HUDEP-2 (cell line): ENCODE data around the gene ABCD1.
"Not testable (repeated sequence)": the region's sequence is repeated elsewhere in the genome, so short reads cannot be mapped to it uniquely, and the experiment has no call there.

Source experiments
- DNase-seq, 76 experiments: peaks; one replicate each; lab custom pipeline; 2025; ENCODE audit not compliant: unreplicated experiment in 76 of 76; lab: John Stamatoyannopoulos, UW

Gene ABCD1

GRCh38 chrX:153731117-153731844, 6.6 kb downstream of the ABCD1 start:
- no peak for DNase-seq

DNA sequence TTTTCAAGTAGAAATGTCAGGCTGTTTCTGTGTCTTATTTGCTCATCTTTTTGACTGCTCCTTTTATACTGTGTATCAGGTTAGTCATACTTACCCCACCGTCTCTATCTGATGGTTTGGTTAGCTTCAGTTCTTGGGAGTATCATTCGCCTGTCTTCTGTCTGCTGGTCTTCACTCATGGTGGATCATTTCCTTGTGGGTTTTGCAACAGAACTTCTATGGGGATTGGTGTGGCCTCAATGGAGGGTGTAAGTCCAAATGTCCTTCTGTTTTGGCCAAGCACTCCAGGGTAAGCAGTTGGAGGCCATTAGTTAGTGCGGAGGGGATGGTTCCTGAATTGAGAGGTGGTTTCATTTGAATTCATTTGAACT, 7.2 kb downstream of the ABCD1 start:
- no peak for DNase-seq

DNA sequence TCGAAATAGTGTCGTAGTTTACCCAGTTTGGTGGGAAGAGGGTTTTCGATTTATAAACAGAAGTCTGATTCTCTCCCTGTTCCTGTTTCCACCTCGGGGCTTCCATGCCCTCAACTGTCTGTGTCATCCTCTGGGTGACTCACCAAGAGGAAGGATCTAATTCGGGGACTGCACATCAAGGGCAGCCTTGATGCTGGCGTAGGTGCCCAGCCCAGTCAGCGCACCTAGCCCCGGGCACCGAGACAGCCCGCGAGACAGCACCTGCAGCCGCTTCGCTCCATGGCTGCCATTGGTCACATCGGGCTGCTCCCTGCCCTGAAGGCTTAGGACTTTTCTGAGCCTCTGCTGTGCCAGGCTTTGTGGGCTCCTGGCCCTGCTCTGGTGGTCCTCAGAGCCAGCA, 7.7 kb downstream of the ABCD1 start:
- no peak for DNase-seq

DNA sequence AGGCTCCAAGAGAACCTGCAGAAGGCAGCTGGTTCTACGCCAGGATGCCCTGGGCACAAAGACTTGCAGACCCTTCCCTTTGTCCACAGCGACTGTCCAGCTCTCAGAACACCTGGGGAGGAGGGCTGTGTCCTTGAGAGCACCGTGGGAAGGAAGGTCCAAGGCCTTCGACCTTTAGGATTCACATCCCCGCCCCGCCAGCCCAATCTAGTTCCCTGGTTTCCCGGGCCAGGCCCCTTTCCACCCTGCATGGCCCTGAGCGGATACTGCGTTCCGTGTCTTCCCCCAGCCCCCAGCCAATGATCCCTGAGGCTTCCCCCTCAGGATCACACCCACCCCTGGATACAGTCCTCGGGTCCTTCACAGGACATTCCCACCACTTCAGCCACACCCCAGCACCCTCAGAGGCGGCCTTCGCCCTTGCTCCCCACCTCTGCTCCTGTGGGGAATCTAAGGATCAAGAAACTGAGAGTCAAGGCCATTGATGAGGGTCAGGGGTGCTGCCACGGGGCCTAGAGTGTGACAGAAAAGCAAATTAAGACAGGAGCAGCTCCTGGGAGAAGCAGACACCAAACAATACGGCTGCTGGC, 9.1 kb downstream of the ABCD1 start:
- no peak for DNase-seq

DNA sequence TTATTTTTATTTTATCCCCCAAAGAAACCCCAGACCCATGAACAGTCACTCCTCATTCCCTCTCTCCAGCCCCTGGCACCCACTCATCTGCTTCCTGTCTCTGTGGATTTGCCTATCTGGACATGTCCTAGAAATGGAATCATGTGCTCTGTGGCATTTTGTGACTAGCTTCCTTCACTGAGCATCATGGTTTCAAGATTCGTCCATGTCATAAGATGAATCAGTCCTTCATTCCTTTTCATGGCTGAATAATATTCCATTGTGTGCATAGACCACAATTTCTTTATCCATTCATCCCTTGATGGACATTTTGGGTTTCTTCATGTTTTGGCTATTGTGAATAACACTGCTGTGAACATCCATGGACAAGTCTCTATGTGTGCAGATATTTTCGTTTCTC, 10.2 kb downstream of the ABCD1 start:
- DNase-seq, result no peak

DNA sequence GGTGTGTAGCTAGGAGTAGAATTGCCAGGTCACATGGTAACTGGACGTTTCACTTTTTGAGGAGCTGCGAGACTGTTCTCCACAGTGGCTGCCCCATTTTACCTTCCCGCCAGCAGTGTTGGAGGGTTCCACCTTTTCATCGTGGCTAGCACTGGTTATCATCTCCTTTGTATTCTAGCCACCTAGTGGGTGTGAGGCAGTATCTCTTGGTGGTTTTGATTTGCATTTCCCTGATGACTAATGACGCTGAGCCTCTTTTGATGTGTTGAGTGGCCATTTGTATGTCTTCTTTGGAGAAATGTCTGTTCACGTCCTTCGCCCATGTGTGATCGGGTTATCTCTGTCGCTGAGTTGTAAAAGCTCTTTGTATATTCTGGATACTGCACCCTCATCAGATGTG, 10.6 kb downstream of the ABCD1 start:
- no peak for DNase-seq

GRCh38 chrX:153736071-153736820, 11.6 kb downstream of the ABCD1 start:
- no peak for DNase-seq

- DNase-seq, result no peak
Measured at GRCh38 chrX:153736871-153737441, 12.3 kb downstream of the ABCD1 start.

DNA sequence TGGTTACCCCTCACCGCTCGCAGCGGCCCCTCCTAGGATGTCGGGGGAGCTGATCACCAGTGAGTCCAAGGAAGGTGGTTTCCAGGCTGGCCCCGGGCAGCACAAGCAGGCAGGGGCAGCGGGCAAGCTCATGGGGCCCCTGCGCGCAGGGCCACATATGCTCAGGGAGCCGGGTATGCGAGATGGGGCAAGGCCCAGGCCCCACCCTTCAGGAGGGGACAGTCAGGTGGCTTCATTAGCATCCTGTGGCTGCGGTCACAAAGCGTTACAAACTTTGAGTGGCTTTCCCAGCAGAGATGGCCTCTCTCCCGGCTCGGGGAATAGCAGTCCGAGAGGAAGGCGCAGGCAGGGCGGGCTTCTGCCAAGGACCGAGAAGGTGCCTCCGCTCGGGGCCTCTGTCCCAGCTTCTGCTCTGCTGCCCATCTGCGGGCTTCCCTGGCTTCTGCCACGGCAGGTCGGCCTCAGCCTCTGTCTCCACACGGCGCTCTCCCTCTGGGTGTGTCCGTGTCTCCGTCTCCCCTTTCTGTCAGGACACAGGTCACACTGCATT, 13.5 kb downstream of the ABCD1 start:
- no peak for DNase-seq

- no peak for DNase-seq
Measured at GRCh38 chrX:153739754-153740486, 15.3 kb downstream of the ABCD1 start.

- no peak for DNase-seq
Measured at GRCh38 chrX:153740631-153741222, 16.1 kb downstream of the ABCD1 start.

- DNase-seq, result no peak
Measured at GRCh38 chrX:153741446-153741845, 16.8 kb downstream of the ABCD1 start.

- not testable (repeated sequence) for DNase-seq
Measured at GRCh38 chrX:153742111-153742510, 17.5 kb downstream of the ABCD1 start.

DNA sequence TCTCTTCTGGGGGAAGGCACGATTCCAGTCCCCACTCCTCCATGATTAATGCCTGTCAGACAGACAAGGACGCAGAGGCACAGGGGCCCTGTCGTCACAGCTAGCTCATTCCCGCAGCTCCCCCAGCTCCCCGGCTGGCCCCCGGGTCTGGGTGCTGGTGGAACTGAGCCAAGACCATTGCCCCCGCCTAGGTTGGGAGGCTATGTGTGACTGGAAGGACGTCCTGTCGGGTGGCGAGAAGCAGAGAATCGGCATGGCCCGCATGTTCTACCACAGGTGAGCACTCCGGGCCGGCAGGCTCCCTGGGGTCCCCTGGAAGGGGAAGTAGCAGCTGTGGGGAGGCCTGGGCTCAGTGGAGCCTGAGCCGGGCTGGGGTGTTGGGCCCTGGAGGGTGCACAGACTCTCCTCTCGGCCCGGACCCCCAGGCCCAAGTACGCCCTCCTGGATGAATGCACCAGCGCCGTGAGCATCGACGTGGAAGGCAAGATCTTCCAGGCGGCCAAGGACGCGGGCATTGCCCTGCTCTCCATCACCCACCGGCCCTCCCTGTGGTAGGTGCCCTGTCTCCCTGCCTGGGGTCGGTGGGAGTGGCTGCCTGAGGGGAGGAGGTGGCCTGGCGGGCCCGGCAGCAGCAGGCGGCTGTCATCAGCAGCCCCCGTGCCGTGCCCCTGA, 18.3 kb downstream of the ABCD1 start:
- not testable (repeated sequence) for DNase-seq

DNA sequence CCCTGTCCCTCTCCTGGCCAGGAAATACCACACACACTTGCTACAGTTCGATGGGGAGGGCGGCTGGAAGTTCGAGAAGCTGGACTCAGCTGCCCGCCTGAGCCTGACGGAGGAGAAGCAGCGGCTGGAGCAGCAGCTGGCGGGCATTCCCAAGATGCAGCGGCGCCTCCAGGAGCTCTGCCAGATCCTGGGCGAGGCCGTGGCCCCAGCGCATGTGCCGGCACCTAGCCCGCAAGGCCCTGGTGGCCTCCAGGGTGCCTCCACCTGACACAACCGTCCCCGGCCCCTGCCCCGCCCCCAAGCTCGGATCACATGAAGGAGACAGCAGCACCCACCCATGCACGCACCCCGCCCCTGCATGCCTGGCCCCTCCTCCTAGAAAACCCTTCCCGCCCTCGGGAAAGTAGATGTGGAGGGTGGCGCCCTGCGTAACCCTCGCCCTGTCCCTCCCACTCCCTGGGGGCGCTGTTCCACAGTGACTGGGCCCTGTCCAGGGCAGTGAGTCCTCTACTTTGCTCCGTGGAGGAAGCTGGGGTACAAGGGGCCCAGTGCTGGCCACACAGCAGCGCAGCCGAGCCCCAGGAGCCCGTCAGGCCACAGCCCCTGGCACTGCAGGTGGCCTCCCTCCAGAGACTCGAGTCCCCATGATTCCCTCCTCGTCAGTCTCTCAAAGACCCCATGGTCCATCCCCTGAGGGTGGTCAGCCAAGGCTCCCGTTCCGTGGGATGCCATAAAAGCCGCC, 19.0 kb downstream of the ABCD1 start:
- DNase-seq, result peak in 25 of 76 experiments; percentile 1 to 71 (median 24)

DNA sequence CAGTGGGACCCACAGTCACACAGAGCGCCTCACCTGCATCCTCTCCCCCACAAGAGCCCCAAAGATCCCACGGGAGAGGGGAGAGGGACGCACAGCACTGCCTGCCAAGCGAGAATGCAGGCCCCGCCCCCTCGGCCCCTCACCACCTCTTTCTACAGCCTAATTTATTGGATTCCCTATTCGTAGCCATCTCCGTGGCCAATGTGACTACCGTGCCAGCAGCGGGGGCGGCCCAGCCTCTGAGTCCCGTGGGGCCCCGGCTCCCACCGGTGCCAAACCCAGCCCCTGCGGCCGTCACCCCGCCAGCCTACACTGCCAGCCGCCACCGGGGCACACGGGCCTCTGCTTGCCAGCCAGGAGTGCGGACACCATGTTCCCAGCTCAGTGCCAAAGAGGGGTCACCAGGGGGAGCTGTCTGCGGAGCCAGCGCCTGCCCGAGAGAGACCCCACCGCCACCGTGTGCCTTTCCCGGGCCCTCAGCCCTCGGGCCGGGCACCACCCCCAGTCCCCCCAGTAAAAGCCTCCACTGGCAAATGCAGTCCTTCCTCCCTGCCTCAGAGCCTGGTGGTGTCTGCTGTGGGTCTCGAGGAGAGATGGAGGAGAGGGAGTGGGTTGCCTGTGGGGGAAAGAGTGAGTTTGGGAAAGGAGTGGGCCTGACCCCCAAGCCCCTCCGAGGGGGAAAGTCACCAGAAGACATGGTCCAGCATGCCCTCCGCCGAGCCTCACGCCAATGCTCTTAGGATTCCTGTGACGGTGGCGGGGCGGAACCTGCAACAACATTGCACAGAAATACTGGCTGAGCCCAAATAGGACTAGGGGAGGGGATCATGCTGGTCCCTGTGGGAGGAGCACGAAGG, 19.8 kb downstream of the ABCD1 start:
- no peak for DNase-seq

DNA sequence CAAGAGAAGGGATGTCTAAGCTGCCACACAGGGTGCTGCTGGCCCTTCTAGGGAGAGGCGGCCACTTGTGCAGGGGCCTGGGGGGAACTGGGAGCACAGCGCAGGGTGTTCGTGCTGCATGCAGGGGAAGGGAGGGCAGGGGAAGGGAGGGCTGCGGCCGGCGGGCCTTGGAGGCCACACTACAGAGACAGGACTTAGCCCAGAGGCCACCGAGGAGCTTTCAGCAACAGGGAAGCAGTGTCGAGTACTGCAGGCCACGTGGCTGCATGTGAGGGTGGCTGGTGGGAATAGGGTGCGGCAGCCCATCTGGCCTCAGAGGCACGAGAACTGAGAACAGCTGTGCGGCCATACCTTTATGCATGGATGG, 20.4 kb downstream of the ABCD1 start:
- not testable (repeated sequence) for DNase-seq

DNA sequence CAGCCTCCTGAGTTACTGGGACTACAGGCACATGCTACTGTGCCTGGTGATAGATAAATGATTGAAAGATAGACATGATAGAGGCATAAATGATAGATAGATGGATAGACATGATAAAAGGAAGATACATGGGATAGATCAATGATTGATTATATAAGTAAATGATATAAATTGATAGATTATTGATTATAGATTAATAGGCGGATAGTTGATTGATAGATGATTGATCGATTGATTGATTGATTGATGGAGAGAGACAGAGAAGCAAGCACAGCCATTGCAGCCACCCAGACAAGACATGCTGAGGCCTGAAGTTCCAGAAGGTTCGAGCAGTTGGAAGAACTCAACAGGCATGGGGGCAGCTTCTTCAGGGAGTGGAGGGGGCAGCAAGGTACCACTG, 21.7 kb downstream of the ABCD1 start:
- no peak for DNase-seq
